Hematopoietic multipotent progenitor cell treated with erythropoietin and hydrocortisone succinate and interleukin-3 and kit ligand, for 8 days (in vitro differentiated cells): Measurements from ENCODE around the gene STPG1.

Source experiments
- DNase-seq: peaks from one replicate; pipeline ENCODE4 v3.0.0-alpha.2; 2015

Gene STPG1

DNA sequence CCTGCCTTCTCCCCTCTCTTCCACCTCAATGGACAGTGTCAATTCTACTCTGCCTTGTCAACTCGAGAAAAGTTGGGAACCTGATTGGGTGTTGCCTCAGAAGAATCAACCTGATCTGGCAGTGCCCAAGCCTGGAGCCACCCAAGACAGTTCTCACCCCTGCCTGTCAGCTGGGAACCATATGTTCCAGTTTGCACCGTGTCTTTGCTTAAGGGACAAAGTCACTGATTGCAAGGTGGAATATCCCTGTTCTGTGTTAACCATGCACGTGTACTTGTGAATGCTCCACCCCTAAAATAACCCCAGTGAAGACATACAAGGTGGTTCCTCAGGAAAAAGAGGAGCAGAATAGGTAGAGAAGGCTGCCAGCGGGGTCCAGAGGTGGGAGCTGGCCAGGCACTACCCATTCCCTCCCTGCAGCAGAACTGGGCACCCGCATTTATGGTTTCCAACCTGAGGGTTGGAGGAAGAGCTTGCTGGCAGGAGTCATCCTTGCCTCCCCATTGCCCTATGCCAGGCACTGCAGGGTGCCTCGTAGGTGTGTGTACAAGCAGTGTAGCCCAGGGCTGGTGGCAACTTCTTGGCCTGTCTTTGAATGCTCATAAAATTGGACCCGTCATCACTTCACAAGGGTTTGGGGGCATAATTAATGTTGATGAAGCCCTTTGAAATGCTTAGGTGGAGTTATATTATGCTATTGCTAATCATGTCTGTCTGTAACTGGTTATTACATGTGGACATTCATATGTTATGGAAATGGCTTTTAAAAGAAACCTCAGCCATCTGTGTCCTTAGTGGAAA is 13.4 kb upstream of the STPG1 start:
- DNase-seq = no peak

GRCh38 chr1:24425922-24426321 is 12.3 kb upstream of the STPG1 start:
- DNase-seq = no peak

- DNase-seq = no peak
These were observed 11.9 kb upstream of the STPG1 start for GRCh38 chr1:24425441-24425840.

GRCh38 chr1:24424990-24425389 is 11.4 kb upstream of the STPG1 start:
- DNase-seq = no peak

DNA sequence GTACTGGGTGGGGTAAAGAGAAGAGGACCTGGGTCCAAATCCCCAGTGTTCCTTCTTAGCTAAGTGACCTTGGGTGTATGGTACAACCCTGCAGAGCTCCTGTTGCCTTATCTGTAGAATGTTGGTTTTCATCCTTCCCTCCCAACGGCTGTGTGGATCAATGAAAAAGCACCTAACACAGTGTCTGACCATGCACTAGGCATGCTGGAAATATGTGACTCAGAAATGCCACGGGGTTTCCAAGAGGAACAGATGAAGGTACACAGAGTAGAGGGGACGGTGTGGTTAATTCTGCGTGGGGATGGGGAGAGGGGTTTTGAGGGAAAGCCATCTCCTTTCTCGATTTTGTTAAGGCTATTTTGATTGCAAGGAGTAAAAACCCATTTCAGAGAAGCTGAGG is 10.6 kb upstream of the STPG1 start:
- DNase-seq = no peak

GRCh38 chr1:24421502-24421901 is 7.9 kb upstream of the STPG1 start:
- DNase-seq = no peak

GRCh38 chr1:24420547-24420946 is 7.0 kb upstream of the STPG1 start:
- no peak for DNase-seq

DNA sequence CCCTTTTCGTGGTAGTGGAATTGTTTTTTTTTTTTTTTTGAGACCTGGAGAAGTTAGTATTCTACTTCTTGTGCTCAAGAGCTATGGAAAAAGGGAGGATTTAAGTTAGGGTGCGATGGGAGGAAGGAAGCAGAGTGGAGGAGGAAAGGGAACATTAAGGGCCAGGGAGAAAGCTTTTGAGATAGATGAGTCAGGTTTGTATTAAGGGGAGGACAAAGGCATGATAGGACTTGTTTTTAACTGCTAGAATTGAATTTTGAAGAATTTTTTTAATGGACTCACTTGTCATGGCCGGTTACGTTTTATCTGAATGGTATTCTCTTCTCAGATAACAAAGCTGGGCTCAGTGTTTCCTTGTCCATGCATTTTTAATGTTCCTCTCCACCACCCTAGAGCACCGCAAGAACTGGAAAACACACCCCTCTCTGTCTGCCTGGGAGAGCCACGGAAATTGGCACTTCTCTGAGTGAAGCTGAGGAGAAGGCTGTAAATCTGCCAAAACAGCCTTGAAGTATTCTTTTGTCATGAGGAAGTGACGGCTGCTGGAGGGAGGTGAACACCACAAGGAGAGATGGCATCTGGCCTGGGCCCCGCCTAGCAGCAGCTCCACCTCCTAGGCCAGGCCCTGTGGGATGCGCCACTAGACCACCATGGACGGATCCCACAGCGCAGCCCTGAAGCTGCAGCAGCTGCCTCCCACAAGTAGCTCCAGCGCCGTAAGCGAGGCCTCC is 5.5 kb upstream of the STPG1 start:
- DNase-seq = peak; percentile 80

GRCh38 chr1:24417681-24418080 is 4.1 kb upstream of the STPG1 start:
- DNase-seq = peak; percentile 25

- DNase-seq = peak; percentile 94
These were observed 3.2 kb upstream of the STPG1 start for GRCh38 chr1:24416666-24417391.

- peak; percentile 33 for DNase-seq
These were observed 2.5 kb upstream of the STPG1 start for GRCh38 chr1:24415910-24416665.

DNA sequence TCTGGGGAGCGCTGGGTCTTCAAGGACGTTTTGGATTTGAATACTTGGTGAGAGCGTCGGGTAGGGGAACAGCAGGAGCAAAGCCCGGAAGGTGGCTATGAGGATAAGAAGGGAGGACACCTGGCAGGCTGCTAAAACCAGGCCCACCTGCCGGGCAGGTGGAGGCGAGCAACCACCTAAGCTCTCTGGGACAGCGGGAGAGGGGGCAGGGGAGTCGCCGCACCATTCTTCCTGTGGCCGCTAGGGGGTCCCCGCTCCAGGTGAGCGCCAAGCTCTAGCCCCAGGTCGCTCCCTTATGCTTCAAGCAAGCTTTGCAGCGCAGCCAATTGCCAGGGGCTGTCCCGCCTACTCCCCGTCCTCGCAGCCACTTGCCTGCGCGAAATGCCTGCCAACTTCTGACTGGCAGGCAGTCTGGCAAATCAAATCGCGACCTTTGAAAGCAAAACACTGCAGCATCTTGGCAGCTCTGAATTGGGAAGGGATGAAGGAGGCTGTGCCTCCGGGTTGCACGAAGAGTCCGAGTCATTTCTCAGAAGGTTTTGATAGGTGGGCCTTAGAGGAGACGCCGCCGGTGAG is 1.8 kb upstream of the STPG1 start, which contains the start of gene NIPAL3:
NIPAL3 (plus strand) TSS at position 469 of the 576 bp plus-strand sequence. CDS start 3,746 bp downstream, outside the sequence.
- DNase-seq = peak; percentile 99

DNA sequence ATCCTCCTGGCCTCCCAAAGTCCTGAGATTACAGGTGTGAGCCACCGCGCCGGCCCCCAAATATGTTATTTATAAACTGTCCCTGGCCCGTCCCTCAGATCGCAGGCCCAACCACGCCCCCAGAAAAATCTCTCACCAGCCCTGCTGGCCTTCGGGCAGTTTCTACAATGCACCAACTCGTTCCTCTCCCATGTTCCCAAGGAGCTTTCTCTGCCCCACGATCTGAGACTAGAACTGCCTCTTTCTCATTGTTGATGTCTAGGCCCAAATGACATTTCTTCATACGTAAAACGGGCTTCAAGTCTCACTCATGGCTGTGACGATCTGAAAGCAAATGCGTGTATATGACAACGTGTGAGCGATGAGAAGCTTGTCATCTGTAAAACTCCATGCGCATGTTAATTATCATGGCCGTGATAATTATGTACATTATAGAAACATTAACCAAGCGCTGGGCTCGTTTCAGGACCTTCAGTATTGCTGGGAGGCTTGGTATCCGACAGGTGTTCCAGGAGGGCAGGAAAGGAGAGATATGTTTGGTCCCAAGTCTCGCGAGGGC is 1.3 kb upstream of the STPG1 start:
- no peak for DNase-seq

DNA sequence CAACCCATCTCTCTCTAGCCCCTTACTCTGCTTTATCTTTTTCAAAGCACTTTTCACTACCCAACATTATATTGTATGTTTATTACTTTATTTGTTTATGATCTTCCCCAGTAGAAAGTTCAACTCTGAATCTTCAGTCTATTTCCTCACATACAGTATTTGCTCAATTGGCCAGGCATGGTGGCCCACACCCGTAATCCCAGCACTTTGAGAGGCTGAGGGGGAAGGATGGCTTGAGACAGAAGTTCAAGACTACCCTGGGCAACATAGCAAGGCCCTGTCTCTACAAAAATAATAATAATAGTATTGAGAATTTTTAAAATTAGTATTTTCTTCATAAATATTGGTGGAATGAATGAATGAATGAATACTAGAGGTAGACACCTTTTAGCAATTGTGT is 1.2 kb downstream of the STPG1 start:
- DNase-seq = no peak

GRCh38 chr1:24411963-24412362 is 1.6 kb downstream of the STPG1 start:
- DNase-seq = peak; percentile 59

GRCh38 chr1:24410750-24411149 is 2.8 kb downstream of the STPG1 start:
- no peak for DNase-seq

- no peak for DNase-seq
These were observed 4.0 kb downstream of the STPG1 start for GRCh38 chr1:24409535-24409934.

GRCh38 chr1:24406788-24407187 is 6.8 kb downstream of the STPG1 start:
- DNase-seq = no peak

DNA sequence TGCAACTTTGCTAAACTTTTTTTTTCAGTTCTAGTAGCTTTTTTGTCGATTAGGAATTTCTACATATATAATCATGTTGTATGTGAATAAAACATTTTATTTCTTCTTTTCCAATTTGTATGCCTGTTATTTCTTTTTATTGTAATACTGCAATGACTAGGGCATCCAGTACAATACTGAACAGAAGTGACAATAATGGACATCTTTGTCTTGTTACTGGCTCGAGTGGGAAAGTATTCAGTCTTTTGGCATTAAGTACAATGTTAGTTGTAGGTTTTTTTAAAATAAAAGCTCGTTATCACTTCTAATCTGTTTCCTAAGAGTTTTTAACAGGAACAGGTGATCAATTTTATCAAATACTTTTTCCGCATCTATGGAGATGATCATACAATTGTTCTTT is 9.8 kb downstream of the STPG1 start:
- DNase-seq = no peak

- DNase-seq = no peak
These were observed 13.5 kb downstream of the STPG1 start for GRCh38 chr1:24400065-24400464.

DNA sequence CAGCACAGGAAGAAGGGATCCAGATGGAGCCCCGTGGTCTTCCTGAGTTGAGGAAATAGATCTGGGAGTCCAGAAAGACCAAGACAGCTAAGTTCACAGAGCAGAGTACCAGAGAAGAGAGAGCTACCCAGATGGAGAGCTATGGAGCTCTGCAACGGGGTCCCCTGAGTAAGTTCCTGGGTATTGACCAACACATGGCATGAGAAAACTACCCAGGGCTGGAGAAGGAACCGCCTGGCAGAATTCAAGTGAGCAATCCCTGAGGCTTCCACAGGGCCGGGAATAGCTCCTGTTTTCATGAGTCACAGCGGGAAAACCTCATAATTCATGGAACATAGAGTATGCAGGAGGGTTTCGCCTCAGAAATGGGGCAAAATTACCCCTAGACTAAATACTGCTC is 19.7 kb downstream of the STPG1 start:
- DNase-seq = no peak
